ENCODE results near the gene VPS33B.
"Not testable (repeated sequence)": the region's sequence is repeated elsewhere in the genome, so short reads cannot be mapped to it uniquely, and the experiment has no call there.

Gene VPS33B

DNA sequence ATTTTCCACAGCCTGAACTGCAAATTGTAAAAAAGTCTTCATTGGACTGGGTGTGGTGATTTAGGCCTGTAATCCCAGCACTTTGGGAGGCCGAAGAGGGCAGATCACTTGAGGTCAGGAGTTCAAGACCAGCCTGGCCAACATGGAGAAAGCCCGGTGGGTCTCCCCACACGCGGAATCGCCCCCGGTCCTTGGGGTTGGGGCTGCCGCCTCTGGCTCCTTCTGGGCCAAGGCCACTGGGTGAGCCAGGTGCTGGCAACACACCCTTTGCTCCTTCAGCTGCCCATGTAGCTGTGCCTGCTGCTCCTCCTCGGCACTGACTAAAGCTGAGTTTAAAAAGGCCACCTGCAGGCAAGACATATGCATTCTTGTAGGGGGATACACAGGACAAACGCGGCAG is 9.4 kb upstream of the VPS33B start:
- DNase-seq: no peak

DNA sequence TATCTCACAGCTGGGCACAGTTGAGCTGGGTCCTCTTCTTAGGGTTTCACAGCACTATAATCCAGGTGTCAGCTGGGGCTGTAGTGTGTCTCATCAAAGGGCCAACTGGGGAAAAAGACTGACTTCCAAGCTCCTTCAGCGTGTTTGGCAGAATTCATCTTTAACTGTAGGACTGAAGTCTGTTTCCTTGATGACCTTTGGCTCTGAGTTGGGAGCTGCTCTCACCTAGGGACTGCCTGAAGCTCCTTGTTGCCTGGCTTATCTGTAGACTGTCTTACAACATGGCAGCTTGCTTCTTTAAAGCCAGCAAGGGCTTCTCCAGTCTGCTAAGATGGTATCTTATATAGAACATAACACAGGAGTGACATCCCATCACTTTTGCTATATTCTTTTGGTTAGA is 5.3 kb upstream of the VPS33B start:
- DNase-seq: no peak

DNA sequence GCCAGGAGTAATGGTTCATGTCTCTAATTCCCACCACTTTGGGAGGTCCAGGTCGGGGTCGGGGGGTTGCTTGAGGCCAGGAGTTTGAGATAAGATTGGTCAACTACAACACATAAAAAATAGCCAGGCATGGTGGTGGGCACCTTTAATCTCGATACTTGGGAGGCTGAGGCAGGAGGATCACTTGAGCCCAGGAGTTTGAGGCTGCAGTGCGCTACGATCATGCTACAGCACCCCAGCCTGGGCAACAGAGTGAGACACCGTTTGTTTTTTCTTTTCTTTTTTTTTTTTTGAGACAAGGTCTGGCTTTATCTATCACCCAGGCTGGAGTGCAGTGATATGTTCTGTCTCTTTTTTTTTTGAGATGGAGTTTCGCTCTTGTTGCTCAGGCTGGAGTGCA is 1.3 kb upstream of the VPS33B start:
- no peak for DNase-seq

DNA sequence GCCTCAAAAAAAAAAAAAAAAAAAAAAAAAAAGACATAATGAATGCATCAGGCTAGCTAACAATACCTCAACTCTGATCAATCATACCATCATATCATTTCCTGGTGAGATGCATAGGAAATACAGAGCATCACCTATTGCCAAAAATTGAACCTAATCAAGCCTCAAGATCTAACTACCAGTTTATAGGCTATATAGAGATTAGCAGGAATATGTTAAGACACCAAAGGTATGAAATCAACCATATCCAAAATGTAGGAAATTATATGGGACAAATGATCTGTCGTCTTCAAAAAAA is 387 bp upstream of the VPS33B start:
- DNase-seq: no peak

DNA sequence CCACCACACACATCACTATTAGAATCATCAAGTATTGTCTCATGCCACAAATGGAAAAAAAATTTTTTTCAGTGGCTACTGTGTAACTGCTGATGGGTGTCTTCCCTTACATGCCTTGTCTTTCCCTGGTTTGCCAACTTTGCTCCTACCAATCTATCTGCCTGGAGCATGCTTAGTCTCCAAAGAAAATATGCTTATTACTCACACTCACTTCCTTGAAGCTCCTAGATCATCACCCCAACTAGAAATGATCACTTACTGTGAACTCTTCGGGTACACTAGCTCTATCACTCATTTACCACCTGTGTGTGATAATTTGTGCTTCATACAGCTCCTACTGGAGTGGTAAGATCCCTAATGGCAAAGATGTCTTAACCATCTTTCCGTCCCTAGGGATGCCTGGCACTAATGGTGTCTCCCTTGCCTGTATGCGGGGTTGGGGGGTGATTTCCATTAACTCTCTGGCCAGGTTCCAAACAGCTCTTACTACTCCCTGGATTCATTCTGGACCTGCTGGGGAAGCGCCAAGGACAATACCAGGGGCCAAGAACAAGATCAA is 799 bp downstream of the VPS33B start:
- DNase-seq: peak; percentile 9

DNA sequence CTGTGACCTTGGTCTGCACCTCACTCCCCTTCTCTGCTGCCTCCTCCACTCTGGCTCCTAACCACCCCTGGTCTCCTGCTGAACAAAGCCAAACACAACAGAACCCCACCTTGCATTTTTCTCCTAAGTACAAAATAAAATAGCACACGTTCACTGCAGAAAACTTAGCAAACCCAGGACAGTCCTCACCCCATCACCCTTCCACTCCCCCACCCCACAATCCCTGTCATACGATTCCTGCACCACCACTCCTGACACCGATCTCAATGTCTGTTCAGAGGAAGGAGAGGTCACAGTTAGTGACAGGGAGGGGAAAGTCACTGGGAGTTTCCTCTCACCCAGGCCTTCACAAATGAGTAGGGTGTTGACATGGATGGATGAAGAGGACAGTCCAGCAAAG is 4.2 kb downstream of the VPS33B start:
- no peak for DNase-seq

DNA sequence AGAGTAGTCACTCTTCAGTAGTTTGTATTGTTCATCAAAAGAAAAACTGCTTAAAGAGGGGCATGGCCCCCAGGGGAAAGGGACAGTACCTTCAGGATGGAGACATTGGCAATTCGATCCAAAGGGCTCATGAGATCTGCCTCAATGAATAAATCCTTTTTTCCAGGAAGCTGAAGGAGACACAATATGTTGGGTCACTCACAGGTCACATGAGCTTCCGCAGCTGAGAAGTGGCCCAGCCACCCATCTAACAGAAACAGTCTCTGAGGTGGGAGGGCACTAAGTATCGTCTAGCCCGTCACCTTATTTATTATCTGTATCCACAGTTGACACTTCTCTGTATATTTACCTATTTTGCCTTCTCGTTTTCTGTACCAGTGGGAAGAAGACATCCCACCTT is 4.7 kb downstream of the VPS33B start:
- DNase-seq: no peak

DNA sequence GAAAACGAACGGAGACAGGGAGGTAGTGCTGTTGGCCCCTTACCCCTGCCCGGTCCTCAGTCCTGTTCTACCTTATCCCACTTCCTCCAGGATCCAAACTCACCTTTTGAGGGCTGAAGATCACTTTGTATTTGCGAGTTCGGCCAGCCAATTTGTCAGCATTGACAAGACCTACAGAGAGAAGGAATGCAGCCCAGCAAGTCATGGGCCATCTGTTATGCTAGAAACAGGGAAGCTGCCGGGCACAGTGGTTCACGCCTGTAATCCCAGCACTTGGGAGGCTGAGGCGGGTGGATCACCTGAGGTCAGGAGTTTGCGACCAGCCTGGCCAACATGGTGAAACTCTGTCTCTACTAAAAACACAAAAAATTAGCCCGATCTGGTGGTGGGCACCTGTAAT is 8.7 kb downstream of the VPS33B start:
- not testable (repeated sequence) for DNase-seq

DNA sequence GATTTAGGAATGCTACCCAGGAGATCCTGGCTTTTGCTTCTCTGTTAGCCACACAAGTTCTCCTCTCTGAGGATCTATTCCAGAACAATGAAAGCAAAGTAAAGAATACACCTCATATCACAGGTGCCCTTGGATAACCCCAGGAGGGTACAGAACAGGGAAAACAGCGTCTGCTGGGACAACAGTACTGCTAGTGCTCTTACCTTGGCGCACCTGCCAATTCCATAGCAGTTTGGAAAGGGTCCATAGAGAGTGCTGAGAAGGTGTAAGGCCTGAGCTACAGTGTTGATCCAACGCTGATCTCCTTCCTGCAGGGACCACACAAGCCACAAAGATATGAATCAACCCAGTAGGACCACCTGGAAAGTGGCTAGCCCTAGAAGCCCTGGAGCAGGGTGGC is 15.1 kb downstream of the VPS33B start:
- DNase-seq: no peak

DNA sequence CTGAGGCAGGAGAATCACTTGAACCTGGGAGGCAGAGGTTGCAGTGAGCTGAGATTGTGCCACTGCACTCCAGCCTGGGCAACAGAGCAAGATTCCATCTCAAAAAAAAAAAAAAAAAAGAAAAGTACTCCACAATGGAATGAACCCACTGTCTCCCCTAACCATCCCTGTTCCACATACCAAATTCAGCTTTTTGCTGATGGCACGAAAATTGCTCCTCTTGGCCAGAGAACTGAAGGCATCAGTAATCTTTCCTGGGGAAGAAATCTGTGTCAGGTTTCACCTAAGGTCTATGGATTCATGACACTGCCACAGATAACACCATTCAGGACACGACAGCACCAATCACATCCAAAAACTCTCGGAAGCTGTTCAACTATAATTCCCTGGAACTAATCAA is 21.2 kb downstream of the VPS33B start:
- no peak for DNase-seq

DNA sequence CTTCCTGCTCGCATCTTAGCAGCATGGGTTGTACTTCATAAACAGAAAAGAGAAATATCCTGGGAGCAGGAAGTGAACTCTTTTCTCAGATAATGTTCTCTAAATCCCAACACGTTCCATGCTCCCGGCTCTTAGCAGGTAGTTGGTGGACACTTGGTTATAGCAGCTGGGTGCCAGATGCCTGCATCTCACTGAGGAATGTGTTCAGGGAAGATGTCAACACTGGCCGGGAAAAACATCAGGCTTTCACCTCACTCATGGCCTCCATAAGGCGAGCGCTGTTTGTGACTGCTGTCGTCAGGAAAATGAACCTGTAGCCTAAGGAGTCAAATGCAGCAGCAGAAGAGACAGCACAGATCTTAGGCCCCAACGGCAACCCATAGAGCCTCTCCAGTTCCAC is 23.7 kb downstream of the VPS33B start:
- DNase-seq: no peak

DNA sequence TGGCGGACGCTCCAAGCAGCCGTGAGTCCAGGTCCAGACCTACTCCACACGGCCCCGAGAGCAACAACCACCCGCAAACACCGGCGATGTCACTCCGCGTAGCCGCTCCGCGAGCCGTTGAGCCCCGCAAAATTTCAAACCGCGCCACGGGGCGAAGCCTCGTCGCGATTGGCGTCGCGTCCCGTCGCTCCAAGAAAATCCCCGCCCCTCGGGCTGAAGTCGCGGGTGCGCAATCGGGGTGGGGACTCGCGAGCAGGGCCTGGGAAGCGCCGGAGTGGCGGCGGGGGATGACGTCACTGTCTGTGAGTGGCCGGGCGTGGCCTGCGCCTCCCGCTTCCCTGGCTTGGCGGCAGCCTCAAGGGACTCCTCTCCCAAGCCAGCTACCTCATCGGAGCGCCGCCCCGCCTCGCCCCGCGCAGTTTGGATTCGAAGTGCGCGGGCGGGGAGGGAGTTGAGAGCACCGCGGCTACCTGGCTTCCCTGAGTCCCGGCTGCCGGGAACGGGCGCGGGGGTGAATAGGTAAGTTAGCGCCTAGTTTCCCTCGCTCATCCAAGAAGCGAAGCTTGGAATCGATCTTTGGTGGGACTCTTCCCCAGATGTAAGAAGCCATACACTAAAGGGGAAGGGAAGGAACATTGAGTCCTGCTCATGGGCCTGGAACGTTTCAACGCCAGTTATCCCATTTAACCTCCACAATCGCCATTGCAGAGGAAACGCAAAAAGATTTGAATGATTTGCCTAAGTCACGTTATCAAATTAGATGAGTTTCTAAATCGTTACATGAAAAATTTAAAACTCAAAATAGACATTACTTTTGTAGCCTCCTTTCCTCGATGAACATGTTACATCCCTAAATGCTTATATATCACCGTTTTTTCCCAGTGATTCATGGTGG is 27.7 kb downstream of the VPS33B start, which contains the start of gene PRC1:
Gene PRC1, minus strand, starts transcription at position 119 of the 895 bp plus-strand sequence. Its CDS starts 118 bp downstream, at position 1.
- DNase-seq: peak; percentile 97

DNA sequence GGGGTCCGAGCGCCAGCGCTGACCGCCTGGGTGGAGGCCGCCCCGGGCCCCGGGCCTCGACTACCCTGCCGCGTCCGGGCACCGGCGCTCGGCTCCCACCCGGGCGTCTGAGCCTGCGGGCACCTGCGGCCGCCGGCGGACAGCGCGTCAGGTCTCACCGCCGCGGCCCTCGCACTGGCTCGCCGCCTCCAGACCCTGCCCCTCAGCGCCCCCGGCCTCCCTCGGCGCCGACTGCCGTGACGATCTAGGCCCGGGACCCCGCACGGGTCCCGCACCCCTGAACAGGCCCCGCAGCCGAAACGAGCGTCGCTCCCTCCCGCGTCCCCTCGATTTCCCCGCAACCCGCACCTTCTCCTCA is 28.4 kb downstream of the VPS33B start:
- DNase-seq: no peak

DNA sequence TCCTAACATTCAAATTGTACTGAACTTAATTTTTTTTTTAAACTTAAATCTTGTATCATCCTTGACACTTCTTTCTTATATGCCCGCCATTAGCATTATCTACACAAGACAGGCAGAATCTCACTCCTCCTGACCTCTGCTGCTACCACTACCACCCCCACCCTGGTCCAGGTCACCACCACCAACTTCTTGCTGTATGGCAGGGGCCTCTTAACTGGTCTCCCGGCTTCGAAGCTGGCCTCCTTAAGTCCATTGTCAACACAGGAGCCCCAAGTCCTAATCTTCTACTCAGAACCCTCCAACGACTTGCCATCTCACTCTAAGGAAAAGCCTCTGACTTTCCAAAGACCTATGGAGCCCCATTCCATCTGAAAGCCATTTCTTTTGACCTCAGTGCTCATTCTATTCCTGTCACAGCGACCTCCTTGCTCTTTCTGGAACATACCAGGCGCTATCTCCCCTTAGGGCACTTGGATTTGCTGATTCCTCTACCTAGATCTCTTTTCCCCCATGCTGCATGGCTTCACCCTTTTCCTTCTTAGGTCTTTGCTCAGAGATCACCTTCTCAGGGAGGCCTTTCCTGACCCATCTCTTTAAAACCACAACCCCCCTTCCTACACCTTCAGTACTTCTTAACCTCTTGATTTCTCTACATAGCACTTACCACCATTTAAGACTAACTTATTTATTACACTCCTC is 30.7 kb downstream of the VPS33B start:
- DNase-seq: peak; percentile 58

DNA sequence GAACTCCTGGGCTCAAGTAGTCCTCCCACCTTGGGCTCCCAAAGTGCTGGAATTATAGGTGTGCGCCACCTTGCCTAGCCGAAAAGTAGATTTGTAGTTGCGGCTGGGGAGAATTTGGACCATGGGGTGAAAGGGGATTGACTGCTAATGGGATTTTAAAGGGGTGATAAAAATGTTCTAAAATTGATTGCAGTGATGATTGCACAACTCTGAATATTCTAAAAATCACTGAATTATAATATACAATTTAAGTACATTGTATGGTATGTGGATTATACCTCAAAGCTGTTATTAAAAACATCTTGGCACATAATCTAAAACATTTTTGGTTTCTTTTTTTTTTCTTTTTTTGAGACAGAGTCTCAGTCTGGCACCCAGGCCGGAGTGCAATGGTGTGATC is 31.9 kb downstream of the VPS33B start:
- DNase-seq: no peak

DNA sequence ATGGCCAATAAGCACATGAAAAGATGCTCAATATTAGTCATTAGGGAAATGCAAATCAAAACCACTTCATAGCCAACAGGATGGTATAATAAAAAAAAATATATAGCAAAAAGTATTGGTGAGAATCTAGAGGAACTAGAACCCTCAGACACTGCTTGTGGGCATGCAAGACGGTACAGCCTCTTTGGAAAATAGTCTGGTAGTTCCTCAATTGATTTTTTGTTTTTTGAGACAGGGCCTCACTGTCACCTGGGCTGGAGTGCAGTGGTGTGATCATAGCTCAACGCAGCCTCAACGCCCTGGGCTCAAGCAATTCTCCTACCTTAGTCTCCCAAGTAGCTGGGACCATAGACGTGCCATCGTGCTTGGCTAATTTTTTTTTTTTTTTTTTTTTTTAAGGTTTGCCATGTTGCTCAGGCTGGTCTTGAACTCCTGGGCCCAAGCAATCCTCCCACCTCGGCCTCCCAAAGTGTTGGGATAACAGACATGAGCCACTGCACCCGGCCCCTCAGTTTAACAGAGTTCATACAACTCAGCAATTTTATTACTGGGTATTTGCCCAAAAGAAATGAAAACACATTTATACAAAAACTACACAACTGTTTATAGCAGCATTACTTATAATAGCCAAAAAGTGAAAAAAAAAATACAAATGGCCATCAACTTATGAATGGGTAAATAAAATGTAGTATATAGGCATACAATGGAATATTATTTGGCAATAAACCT is 33.2 kb downstream of the VPS33B start:
- no peak for DNase-seq

DNA sequence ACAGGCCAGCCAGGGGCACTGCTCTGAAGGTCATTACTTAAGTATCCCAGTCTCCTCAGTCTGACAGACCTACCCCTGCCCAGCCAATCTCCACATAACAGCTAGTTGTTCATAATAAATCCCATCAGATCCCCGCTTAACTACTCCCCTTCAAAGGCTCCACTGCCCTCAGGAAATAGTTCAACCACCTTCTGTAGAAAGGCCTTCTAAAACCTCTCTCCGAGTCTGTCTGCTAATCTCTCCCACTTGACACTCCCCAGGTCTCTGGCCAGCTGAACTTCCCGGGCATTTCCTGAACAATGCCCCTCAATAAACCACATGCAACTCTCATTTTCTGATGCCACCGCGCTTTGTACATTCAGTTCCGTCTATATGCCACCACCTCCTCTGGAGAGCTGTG is 34.1 kb downstream of the VPS33B start:
- peak; percentile 43 for DNase-seq

DNA sequence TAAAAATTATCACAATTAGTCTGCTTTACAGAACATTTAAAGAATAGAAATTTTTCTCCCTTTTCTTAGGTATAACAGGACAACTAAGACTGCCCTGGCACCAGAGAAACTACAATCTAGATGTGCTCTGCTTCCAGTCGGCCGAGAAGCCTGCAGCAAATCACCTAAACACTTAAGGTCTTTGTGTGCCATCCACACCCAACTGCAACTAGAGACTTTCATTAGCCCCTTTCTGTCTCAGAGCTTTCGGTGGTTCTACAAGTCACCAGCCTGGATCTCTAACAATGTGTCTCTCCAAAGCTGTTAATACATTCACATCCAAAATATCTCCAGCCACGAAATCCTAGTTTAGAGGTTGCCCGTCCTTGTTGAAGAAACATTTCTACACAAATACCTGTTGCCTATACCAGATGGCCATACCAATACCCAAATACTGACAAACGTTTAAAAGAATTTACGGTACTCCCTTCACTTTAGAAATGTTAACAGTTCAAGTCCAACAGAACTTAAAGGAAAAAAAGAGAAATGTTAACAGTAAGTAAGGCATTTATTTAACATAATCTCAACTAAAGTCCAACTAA is 34.7 kb downstream of the VPS33B start:
- peak; percentile 32 for DNase-seq

DNA sequence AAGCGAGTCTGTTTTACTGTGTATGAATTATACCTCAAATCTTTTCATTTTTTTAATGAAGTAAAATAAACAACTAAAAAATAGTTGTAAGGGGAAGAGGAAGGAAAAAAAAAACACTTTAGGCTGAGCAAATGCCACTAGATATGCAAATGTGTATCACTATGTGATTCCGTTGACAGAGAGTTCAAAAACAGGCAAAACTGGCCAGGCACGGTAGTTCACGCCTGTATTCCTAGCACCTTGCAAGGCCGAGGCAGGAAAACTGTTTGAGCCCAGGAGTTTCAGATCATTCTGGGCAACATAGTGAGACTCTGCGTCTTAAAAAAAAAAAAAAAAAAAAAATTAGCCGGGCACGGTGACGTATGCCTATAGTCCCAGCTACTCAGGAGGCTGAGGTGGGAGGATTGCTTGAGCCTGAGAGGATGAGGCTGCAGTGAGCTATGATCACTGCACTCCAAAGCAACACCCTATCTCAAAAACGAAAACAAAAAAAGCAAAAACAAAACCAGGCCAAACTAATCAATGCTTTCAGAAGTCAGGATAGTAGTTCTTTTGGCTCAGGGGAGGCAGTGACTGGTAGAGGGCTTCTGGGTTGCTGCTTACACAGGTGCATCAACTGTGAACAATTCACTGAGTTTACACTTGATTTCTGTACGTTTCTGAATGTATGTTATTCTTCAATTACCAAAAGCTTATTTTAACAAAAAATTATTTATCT is 35.4 kb downstream of the VPS33B start:
- no peak for DNase-seq

DNA sequence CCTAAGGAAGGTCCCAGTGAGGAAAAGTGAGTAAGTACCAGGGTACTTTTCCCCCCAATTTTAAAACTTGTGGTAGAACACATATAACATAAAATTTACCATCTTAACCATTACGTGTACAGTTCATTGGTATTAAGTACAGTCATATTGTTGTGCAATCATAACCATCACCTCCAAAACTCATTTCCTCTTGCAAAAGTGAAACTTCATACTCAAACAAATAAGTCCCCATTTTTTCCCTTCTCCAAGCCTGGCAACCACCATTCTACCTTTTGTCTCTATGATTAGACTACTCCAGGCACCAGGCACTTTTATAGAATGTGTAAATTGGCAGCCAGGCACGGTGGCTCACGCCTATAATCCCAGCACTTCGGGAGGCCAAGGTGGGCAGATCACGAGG is 40.3 kb downstream of the VPS33B start:
- DNase-seq: no peak

DNA sequence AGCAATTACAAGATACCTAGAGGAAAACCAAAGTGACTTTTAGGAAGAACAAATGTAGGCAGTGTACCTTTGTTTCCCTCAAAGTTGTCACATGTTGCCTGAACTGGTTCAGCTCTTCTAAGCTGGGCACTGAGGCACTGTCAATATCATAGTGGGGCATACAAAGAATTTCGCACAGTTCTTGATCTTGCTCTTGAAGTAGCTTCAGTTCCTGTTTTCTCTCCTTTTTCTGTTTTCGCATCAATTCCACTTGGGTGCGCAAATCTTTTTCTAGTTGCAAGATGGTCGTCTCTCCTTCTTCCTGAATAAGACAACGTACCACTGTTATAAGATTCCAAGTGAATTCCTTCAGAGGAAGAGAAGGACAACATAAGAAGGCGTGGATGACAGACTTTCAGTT is 40.7 kb downstream of the VPS33B start:
- no peak for DNase-seq

DNA sequence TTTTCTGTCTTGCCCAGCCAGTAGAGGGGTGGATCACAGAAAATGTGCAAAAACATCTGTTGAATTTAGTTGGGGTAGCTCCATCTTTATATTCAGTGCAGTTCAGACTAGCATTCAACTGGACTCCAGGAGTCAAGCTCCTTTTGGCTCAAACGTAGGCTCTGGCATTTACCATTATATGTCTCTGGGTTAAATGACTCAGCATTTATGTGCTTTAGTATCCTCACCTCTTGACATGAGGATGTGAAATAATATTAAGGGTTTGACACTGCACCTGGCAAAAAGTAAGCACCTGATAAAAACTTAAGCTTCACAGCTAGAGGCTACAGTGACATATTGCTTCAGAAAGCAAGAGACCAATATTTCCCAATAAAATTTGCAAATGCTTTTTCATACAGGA is 42.8 kb downstream of the VPS33B start:
- no peak for DNase-seq

DNA sequence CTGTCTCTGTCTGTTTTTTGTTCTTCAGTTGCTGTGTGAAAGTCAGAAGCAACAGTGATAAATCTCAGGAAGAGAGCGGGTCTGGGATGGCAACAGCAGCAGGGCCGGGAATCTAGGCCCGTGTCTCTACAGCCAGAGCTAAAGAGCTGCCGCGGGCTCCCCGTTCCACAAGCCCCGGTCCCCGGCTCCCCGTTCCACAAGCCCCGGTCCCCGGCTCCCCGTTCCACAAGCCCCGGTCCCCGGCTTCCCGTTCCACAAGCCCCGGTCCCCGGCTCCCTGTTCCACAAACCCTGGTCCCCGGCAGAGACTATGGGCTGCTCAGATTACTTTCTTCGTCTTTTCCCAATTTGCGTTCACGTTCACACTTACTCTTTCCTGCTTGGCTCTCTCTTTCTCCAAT is 48.2 kb downstream of the VPS33B start:
- no peak for DNase-seq
